RWPE1 (cell line): ENCODE results near the gene TRAPPC5.

Source experiments
- CTCF ChIA-PET: fragments of 350-600 bp; sonication (Branson Sonifier 250); formaldehyde crosslinking; extraction: SDS; loops from one replicate; lab custom pipeline; 2021; lab: Yijun Ruan, JAX
- POLR2A ChIA-PET: fragments of 400-600 bp; formaldehyde crosslinking; extraction: SDS; loops from one replicate; lab custom pipeline; 2020; ENCODE audit warnings: antibody characterized with exemption; ENCODE audit not compliant: low non-redundant PET; lab: Yijun Ruan, JAX
- DNase-seq: peaks from one replicate; pipeline ENCODE4 v3.0.0; 2012; ENCODE audit warnings: low spot score
- H3K27ac ChIP-seq: fragments of 450-650 bp; 2 replicates; pipeline ENCODE4 v1.5.1; 2017
- TF ChIP-seq, protein P1 (sequence below): fragments of 450-650 bp; conservative IDR thresholded peaks from 2 replicates; pipeline ENCODE4 v1.5.1; 2017; ENCODE audit warnings: low read depth, mild to moderate bottlenecking

TRAPPC5 gene

GRCh38 chr19:7687177-7687576, 6.5 kb downstream of the TRAPPC5 start:
- DNase-seq, result no peak
- ChIA-PET POLR2A (no interaction called here), CTCF (interaction anchor here (1.2 kb wide), 1 partner anchor 9 kb away, joined by 4 read pairs; no protein-coding TSS in a partner anchor)
- TF ChIP-seq, protein P1, sequence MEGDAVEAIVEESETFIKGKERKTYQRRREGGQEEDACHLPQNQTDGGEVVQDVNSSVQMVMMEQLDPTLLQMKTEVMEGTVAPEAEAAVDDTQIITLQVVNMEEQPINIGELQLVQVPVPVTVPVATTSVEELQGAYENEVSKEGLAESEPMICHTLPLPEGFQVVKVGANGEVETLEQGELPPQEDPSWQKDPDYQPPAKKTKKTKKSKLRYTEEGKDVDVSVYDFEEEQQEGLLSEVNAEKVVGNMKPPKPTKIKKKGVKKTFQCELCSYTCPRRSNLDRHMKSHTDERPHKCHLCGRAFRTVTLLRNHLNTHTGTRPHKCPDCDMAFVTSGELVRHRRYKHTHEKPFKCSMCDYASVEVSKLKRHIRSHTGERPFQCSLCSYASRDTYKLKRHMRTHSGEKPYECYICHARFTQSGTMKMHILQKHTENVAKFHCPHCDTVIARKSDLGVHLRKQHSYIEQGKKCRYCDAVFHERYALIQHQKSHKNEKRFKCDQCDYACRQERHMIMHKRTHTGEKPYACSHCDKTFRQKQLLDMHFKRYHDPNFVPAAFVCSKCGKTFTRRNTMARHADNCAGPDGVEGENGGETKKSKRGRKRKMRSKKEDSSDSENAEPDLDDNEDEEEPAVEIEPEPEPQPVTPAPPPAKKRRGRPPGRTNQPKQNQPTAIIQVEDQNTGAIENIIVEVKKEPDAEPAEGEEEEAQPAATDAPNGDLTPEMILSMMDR, result no peak
- H3K27ac ChIP-seq, result no peak overlapping the region

DNA sequence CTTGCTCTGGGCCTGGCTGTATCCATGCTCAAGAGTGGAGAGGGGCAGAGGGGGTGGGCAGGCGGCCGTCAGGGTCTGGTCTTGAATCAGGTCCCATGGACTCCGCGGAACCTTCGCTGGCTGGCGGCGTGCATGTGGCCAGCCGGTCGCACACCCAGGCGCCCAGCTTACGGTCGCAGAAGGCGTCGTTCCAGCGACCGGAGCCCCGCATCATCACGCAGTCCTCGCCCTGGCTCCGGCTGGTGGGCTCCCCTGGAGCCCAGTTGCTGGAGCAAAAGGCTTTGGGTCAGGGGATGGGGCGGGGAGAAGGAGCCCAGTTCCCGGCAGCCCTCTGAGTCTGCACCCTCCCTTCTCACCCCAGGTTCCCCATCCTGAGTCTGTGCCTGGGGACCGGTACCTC, 8.5 kb downstream of the TRAPPC5 start:
- ChIA-PET POLR2A (no interaction called here), CTCF (interaction anchor here (1.1 to 1.6 kb wide), 2 partner anchors 8 to 121 kb away, joined by 4 read pairs; partner anchors contain the start of gene TRAPPC5)
- no peak for DNase-seq
- H3K27ac ChIP-seq, result no peak overlapping the region
- TF ChIP-seq, protein P1, result no peak

GRCh38 chr19:7690779-7691258, 10.2 kb downstream of the TRAPPC5 start:
- no peak overlapping the region for H3K27ac ChIP-seq
- no peak for DNase-seq
- ChIA-PET CTCF (no interaction called here), POLR2A (no interaction called here)
- TF ChIP-seq, protein P1, result no peak

GRCh38 chr19:7691497-7691896, 10.9 kb downstream of the TRAPPC5 start:
- POLR2A ChIA-PET, result no interaction called here
- CTCF ChIA-PET, result no interaction called here
- TF ChIP-seq, protein P1, result no peak
- no peak overlapping the region for H3K27ac ChIP-seq
- DNase-seq, result no peak

DNA sequence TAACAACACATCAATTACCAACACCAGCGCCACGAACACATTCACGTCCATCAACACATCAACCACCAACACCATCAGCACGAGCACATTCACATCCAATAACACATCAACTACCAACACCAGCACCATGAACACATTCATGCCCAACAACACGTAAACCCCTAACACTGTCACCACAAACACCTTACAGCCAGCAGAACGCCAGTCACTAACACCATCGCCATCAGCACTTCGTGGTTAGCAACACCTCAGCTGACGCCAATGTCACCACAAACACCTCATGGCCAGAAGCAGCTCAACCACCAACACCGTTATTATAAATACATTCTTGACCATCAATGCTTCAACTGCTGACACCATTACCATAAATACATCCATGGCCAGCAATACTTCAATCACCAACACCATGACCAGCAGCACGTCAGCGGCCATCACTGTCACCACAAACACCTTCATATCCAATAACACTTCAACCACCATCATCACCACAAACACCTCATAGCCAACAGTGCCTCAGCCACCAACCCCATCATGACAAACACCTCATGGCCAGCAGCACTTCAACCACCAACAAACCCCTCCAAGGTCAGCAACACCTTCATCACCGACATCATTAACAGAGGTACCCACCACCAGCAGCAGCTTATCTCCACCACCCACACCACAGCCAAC, 11.9 kb downstream of the TRAPPC5 start:
- POLR2A ChIA-PET, result interaction anchor here (0.6 kb wide), 1 partner anchor 190 kb away, joined by 7 read pairs; no protein-coding TSS in a partner anchor
- TF ChIP-seq, protein P1, result no peak
- no peak overlapping the region for H3K27ac ChIP-seq
- CTCF ChIA-PET, result no interaction called here
- DNase-seq, result no peak

- TF ChIP-seq, protein P1, result no peak
- ChIA-PET POLR2A (no interaction called here), CTCF (no interaction called here)
- DNase-seq, result no peak
- no peak overlapping the region for H3K27ac ChIP-seq
Observed at GRCh38 chr19:7694499-7694898, 13.9 kb downstream of the TRAPPC5 start.
